AG04450 (cell line): ENCODE data around the gene PKNOX1. TPM values are rescaled to one million over a fixed set of nuclear protein-coding genes. Genes with fewer than 3 reads are reported as not detected.

Experiments used
- CTCF ChIA-PET: fragments of 300-600, 350-600 bp; formaldehyde crosslinking; extraction: SDS; loops from one replicate; lab custom pipeline; 2022; ENCODE audit warnings: antibody characterized with exemption, inconsistent platforms; lab: Charles Lee
- POLR2A ChIA-PET: fragments of 350-600 bp; formaldehyde crosslinking; extraction: SDS; loops from one replicate; lab custom pipeline; 2021; ENCODE audit warnings: antibody characterized with exemption, inconsistent platforms; lab: Yijun Ruan, JAX
- DNase-seq: peaks from one replicate; pipeline ENCODE4 v3.0.0-alpha.2; 2011; ENCODE audit warnings: low read depth, low spot score
- H3K27ac ChIP-seq: one replicate; pipeline ENCODE4 v1.5.1; 2012; ENCODE audit warnings: low read depth, low read length, control low read depth
- H3K27me3 ChIP-seq: one replicate; pipeline ENCODE4 v1.6.0; 2012; ENCODE audit warnings: low read length; ENCODE audit not compliant: control insufficient read depth, insufficient read depth
- H3K4me3 ChIP-seq: 2 replicates; pipeline ENCODE4 v1.5.1; 2011; ENCODE audit warnings: mild to moderate bottlenecking, low read depth, low read length, control low read depth
- H3K9me3 ChIP-seq: 2 replicates; pipeline ENCODE4 v1.5.1; 2012; ENCODE audit warnings: low read length; ENCODE audit not compliant: control insufficient read depth, insufficient read depth
- CTCF ChIP-seq: IDR thresholded peaks from 2 replicates; pipeline ENCODE4 v1.5.1; 2011; ENCODE audit warnings: low read depth, low read length, control low read depth, inconsistent platforms
- polyA plus RNA-seq: library from polyadenylated mRNA; depleted of rRNA; stranded (reverse); fragments of >200 nt; gene quantifications from 2 replicates; pipeline ENCODE4 v1.2.3, GENCODE V29; 2011

PKNOX1 gene
- polyA plus RNA-seq, 1 experiment = 65.6 TPM

GRCh38 chr21:42980312-42981213 lies 6.2 kb downstream of the PKNOX1 start:
- no peak for DNase-seq
- ChIA-PET CTCF (interaction anchor here (1.0 kb wide), 1 partner anchor 9 kb away, joined by 3 read pairs; no protein-coding TSS in a partner anchor), POLR2A (no interaction called here)
- Histone ChIP-seq H3K4me3 (no peak overlapping the region), H3K9me3 (peaks cover 2% of the 10 kb centered on the region; the same call in 1 of the 2 replicates), H3K27me3 (no peaks in the 10 kb centered on the region), H3K27ac (no peak overlapping the region)
- TF ChIP-seq CTCF = no peak

GRCh38 chr21:42981214-42981523 lies 6.8 kb downstream of the PKNOX1 start:
- POLR2A ChIA-PET = no interaction called here

GRCh38 chr21:42981862-42982261 lies 7.5 kb downstream of the PKNOX1 start:
- no peak for TF ChIP-seq CTCF
- Histone ChIP-seq H3K9me3 (peaks cover 2% of the 10 kb centered on the region; the same call in 1 of the 2 replicates), H3K27me3 (no peaks in the 10 kb centered on the region), H3K27ac (no peak overlapping the region), H3K4me3 (no peak overlapping the region)
- ChIA-PET POLR2A (no interaction called here), CTCF (no interaction called here)
- DNase-seq = no peak

More at GRCh38 chr21:42981214-42981523, 6.8 kb downstream of the PKNOX1 start:
- no peak for TF ChIP-seq CTCF
- DNase-seq = no peak
- no peaks in the 10 kb centered on the region for H3K27me3 ChIP-seq
- H3K9me3 ChIP-seq = peaks cover 2% of the 10 kb centered on the region; the same call in 1 of the 2 replicates
- H3K27ac ChIP-seq = no peak overlapping the region
- CTCF ChIA-PET = interaction anchor here (1.0 kb wide), 1 partner anchor 8 kb away, joined by 3 read pairs; no protein-coding TSS in a partner anchor
- H3K4me3 ChIP-seq = no peak overlapping the region

DNA sequence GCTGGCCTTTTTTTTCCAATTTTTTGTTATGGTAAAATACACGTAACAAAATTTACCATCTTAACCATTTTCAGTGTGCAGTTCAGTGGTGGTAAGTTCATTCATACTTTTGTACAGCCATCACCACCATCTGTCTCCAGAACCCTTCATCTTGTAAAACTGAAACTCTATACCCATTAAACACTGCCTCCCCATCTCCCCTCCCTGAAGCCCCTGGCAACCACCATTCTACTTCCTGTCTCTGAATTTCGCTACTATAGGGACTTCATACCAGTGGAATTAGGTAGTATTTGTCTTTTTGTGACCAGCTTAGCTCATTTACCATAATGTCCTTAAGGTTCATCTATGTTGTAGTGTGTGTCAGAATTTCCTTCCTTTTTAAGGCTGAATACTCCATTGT lies 8.7 kb downstream of the PKNOX1 start:
- peaks cover 2% of the 10 kb centered on the region; the same call in 1 of the 2 replicates for H3K9me3 ChIP-seq
- DNase-seq = no peak
- ChIA-PET POLR2A (no interaction called here), CTCF (interaction anchor here (0.7 kb wide), 1 partner anchor 1747 kb away, joined by 3 read pairs; no protein-coding TSS in a partner anchor)
- TF ChIP-seq CTCF = no peak
- no peaks in the 10 kb centered on the region for H3K27me3 ChIP-seq
- no peak overlapping the region for H3K27ac ChIP-seq
- H3K4me3 ChIP-seq = no peak overlapping the region

DNA sequence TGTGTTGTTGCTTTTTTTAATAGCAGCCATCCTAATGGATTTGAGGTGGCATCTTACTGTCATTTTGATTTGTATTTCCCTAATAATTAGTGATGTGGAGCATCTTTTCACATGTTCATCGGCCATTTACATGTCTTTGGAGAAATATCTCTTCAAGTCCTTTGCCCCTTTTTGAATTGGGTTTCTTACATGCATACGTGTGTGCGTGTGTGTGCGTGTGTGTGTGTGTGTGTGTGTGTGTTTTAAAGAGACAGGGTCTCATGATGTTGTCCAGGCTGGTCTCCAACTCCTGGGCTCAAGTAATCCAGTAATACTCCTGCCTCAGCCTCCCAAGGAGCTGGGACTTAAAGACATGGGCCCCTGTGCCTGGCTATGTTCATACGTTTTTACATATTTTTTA lies 9.5 kb downstream of the PKNOX1 start:
- H3K4me3 ChIP-seq = no peak overlapping the region
- H3K9me3 ChIP-seq = peaks cover 2% of the 10 kb centered on the region; the same call in 1 of the 2 replicates
- no peak for TF ChIP-seq CTCF
- H3K27ac ChIP-seq = no peak overlapping the region
- no peak for DNase-seq
- POLR2A ChIA-PET = no interaction called here
- H3K27me3 ChIP-seq = no peaks in the 10 kb centered on the region
- CTCF ChIA-PET = no interaction called here
